ENCODE results near the gene INTS7.
"Not testable (repeated sequence)": the region's sequence is repeated elsewhere in the genome, so short reads cannot be mapped to it uniquely, and the experiment has no call there.

INTS7 gene

DNA sequence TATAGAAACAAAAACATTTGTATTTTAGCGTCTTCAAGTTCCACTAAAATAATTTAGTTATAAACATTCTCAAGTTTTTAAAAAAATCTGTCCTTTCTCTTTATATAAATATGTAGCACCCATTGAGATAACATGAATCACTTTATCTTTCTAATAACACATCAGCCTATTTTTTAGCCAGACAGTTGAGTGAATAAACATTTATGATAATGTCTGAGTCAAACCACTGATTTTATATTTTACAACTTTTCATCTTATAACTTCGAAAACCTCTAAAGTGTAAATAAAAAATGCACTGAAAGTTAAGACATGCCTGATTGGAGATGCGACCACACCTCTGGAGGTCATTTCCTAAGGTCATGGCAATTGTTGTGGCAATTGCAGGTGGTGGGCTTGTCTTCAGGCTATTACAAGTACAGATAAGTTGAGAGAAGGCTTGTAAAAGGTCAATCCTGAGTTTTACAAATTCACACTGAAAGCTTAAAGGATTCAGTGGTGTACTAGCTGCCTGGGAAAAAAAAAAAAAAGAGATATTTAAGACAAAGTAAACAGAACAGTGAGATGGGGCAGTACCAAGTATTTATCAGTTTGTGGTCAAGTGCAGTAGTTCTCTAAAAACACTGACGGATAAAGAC lies 67.0 kb downstream of the INTS7 start:
- no peak overlapping the region for H3K27ac ChIP-seq
- no peak for TF ChIP-seq ZFX (IDR thresholded peaks at IDR 0.05; ENCODE audit: borderline replicate concordance)
- TF ChIP-seq, protein P1, sequence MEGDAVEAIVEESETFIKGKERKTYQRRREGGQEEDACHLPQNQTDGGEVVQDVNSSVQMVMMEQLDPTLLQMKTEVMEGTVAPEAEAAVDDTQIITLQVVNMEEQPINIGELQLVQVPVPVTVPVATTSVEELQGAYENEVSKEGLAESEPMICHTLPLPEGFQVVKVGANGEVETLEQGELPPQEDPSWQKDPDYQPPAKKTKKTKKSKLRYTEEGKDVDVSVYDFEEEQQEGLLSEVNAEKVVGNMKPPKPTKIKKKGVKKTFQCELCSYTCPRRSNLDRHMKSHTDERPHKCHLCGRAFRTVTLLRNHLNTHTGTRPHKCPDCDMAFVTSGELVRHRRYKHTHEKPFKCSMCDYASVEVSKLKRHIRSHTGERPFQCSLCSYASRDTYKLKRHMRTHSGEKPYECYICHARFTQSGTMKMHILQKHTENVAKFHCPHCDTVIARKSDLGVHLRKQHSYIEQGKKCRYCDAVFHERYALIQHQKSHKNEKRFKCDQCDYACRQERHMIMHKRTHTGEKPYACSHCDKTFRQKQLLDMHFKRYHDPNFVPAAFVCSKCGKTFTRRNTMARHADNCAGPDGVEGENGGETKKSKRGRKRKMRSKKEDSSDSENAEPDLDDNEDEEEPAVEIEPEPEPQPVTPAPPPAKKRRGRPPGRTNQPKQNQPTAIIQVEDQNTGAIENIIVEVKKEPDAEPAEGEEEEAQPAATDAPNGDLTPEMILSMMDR (IDR thresholded peaks at IDR 0.05), result no peak

DNA sequence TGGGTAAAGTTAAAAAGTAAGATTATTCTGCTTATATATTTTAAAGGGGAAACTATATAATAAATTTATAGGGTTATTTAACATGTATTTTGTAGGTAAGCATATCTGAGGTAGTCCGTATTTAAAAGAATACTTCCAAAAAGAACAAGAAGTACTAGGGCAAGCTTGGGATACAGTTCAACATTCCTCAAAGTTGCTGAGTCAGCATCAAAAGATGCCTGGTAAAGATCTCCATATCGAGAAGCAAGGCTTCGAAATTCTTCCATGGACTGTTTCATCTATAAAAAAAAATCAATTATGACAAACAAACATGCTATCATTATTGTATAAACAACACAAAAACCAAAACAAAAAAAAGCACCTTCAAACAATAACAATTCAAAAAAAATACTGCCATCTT lies 67.7 kb downstream of the INTS7 start:
- no peak overlapping the region for H3K27ac ChIP-seq

DNA sequence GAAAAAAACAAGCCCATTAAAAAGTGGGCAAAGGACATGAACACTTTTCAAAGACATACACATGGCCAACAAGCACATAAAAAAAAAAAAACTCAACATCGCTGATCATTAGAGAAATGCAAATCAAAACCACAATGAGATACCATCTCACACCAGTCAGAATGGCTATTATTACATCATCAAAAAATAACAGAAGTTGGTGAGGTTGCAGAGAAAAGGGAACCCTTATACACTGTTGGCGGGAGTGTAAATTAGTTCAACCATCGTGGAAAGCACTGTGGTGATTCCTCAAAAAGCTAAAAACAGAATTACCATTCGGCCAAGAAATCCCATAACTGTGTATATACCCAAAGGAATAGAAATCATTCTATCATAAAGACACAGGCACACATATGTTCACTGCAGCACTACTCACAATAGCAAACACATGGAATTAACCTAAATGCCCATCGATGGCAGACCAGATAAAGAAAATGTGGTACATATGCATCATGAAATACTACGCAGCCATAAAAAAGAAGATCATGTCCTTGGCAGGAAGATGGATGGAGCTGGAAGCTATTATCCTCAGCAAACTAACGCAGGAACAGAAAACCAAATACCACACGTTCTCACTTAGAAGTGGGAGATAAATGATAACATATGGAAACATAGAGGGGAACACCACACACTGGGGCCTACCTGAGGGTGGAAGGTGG lies 70.1 kb downstream of the INTS7 start:
- TF ChIP-seq ZFX (IDR thresholded peaks at IDR 0.05; ENCODE audit: borderline replicate concordance), result no peak
- TF ChIP-seq, protein P1 (IDR thresholded peaks at IDR 0.05), result no peak
- no peak overlapping the region for H3K27ac ChIP-seq

More for the DNA sequence above, 67.7 kb downstream of the INTS7 start:
- no peak for TF ChIP-seq ZFX (IDR thresholded peaks at IDR 0.05; ENCODE audit: borderline replicate concordance)
- TF ChIP-seq, protein P1 (IDR thresholded peaks at IDR 0.05), result no peak

DNA sequence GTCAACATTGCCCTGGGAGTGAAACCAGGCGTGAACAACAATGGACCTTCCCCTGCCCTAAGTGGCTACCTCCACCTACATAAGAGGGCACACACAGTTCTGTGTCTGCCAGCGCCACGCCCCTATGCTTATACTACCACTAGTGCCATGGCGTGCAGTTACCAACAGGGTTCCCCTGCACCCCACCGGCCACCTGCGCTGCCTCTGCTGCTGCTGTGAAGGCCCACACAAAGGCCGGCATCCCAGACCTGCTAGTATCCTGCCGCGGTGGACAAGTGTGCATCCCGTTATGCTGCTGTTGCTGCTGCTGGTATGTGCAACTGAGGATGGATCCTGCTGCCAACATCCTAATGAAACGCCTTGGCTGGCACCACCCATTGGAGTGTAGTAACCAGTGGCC lies 75.7 kb downstream of the INTS7 start:
- TF ChIP-seq, protein P1 (IDR thresholded peaks at IDR 0.05), result no peak
- no peak for TF ChIP-seq ZFX (IDR thresholded peaks at IDR 0.05; ENCODE audit: borderline replicate concordance)
- H3K27ac ChIP-seq, result no peak overlapping the region

DNA sequence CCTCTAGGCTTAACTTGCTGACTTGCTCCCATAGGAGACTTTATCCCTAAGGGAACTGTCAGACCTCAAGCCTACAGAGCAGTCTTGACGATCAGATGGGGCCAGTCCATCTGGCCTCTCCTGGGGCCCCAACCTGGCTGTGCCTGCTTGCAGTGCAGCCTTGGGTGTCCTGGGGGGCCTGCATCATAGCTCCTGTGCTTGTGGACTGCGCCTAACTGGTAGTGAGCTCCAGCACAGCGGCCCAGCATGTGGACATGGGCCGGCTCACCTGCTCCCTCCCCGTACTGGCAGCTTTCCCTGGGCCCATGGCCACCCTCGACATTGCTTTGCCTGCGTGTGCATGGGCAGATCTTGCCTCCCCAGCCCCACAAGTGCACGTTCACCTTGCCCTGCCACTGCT lies 76.1 kb downstream of the INTS7 start:
- H3K27ac ChIP-seq, result no peak overlapping the region
- TF ChIP-seq, protein P1 (IDR thresholded peaks at IDR 0.05), result no peak
- TF ChIP-seq ZFX (IDR thresholded peaks at IDR 0.05; ENCODE audit: borderline replicate concordance), result no peak

DNA sequence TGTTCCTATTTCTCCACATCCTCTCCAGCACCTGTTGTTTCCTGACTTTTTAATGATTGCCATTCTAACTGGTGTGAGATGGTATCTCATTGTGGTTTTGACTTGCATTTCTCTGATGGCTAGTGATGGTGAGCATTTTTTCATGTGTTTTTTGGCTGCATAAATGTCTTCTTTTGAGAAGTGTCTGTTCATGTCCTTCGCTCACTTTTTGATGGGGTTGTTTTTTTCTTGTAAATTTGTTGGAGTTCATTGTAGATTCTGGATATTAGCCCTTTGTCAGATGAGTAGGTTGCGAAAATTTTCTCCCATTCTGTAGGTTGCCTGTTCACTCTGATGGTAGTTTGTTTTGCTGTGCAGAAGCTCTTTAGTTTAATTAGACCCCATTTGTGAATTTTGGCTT lies 81.3 kb downstream of the INTS7 start:
- H3K27ac ChIP-seq, result not testable (repeated sequence)

DNA sequence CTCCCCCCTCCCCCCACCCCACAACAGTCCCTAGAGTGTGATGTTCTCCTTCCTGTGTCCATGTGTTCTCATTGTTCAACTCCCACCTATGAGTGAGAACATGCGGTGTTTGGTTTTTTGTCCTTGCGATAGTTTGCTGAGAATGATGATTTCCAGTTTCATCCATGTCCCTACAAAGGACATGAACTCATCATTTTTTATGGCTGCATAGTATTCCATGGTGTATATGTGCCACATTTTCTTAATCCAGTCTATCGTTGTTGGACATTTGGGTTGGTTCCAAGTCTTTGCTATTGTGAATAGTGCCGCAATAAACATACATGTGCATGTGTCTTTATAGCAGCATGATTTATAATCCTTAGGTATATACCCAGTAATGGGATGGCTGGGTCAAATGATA lies 81.8 kb downstream of the INTS7 start:
- not testable (repeated sequence) for H3K27ac ChIP-seq

DNA sequence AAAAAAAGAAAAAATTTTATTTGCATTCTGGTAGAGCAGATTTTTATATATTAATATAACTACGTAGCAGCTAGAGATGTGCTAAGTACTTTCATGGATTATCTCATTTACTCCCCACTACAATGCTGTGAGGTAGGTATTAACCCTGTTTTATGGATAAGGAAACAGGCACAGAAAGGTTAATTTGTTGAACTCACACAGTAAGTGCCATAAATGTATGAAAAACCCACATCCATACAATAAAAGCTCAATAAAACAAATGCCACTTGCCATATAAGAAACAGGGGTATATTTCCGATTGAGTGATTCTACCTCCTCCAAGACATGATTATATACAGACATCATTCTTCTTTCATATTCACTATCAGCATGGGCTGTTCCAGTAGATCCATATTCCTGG lies 83.1 kb downstream of the INTS7 start:
- H3K27ac ChIP-seq, result no peak overlapping the region

More for the DNA sequence above, 83.1 kb downstream of the INTS7 start:
- TF ChIP-seq ZFX (IDR thresholded peaks at IDR 0.05; ENCODE audit: borderline replicate concordance), result no peak
- TF ChIP-seq, protein P1 (IDR thresholded peaks at IDR 0.05), result no peak
